Upper lobe of left lung (tissue), 6 donors: ENCODE results near the gene PPM1H. TPM values are rescaled to one million over a fixed set of nuclear protein-coding genes. Genes with fewer than 3 reads are reported as not detected.

ENCODE experiments used
- ATAC-seq, 2 donors: fragments of 200-7000 bp; cut with Tn5 transposase; one replicate each; pipeline ENCODE4 v1.9.1; 2022; ENCODE audit warnings: mild to moderate bottlenecking in 2 of 2, moderate library complexity in 2 of 2; ENCODE audit not compliant: low FRiP score in 2 of 2
- DNase-seq, 2 donors: peaks; one replicate each; pipeline ENCODE4 v3.0.0-alpha.2; 2019 to 2020
- H3K27ac ChIP-seq, 4 donors: fragments of 200-600 bp; sonication (generic); one replicate each; pipeline ENCODE4 v1.5.1; 2016 to 2019
- H3K27me3 ChIP-seq, 4 donors: fragments of 200-600 bp; sonication (generic); one replicate each; pipeline ENCODE4 v1.5.1; 2017 to 2019
- H3K36me3 ChIP-seq, 4 donors: fragments of 200-600 bp; sonication (generic); one replicate each; pipeline ENCODE4 v1.5.1; 2016 to 2019
- H3K4me1 ChIP-seq, 4 donors: fragments of 200-600 bp; sonication (generic); one replicate each; pipeline ENCODE4 v1.5.1; 2018 to 2019
- H3K4me3 ChIP-seq, 4 donors: fragments of 200-600 bp; sonication (generic); one replicate each; pipeline ENCODE4 v1.5.1; 2017 to 2019; ENCODE audit warnings: mild to moderate bottlenecking in 2 of 4, moderate library complexity in 1 of 4
- H3K9me3 ChIP-seq, 4 donors: fragments of 200-600 bp; sonication (generic); one replicate each; pipeline ENCODE4 v1.5.1; 2018 to 2019
- CTCF ChIP-seq, 6 experiments: fragments of 450-650 bp in 4 of 6; fragments of 200-600 bp in 2 of 6; sonication (generic) in 2 of 6; IDR thresholded peaks; one replicate each; pipeline ENCODE4 v1.5.1; 2016 to 2019; ENCODE audit warnings: antibody characterized with exemption in 6 of 6
- EP300 ChIP-seq, 4 donors: sonication (generic); formaldehyde crosslinking; IDR thresholded peaks; one replicate each; pipeline ENCODE4 v1.5.1; 2017; ENCODE audit warnings: antibody characterized with exemption in 4 of 4, control low read depth in 2 of 4
- POLR2A ChIP-seq, 4 donors: fragments of 450-650 bp; IDR thresholded peaks; one replicate each; pipeline ENCODE4 v1.5.1; 2016 to 2017; ENCODE audit warnings: antibody characterized with exemption in 4 of 4, mild to moderate bottlenecking in 2 of 4
- POLR2AphosphoS5 ChIP-seq, 2 donors: sonication (generic); formaldehyde crosslinking; IDR thresholded peaks; one replicate each; pipeline ENCODE4 v1.5.1; 2017; ENCODE audit warnings: antibody characterized with exemption in 2 of 2
- WGBS, 2 donors: methylation state at CpG; one replicate each; pipeline ENCODE4 v1.1.5; 2017 to 2018; 5-methylcytosine and 5-hydroxymethylcytosine counted together
- total RNA-seq, 6 donors: library from RNA; depleted of rRNA in 4 of 6; stranded (reverse); fragments of >200 nt in 4 of 6; gene quantifications; one replicate each; pipeline versions ENCODE4 v1.1.0 to v1.2.1, GENCODE V29; 2016 to 2021
- donor health status: DM: no; HTN: no; CAD: no; lungs with moderate emphysema.
- donor health status: DM: no; HTN: yes; CAD: no; lungs with severe emphysema.

The PPM1H gene
- total RNA-seq, 6 donors from 2014 or later, result 4.2 to 14.2 (median 8.4) TPM

GRCh38 chr12:62785941-62786559, 148.9 kb downstream of the PPM1H start:
- peak; percentile 56 to 75 for TF ChIP-seq POLR2AphosphoS5 (IDR thresholded peaks at IDR 0.05)
- TF ChIP-seq POLR2A (IDR thresholded peaks at IDR 0.05), result peak in 1 of 4 donors; percentile 14
- TF ChIP-seq EP300 (IDR thresholded peaks at IDR 0.05), result peak in 1 of 4 donors; percentile 74
- no peak for TF ChIP-seq CTCF (IDR thresholded peaks at IDR 0.05)
- Histone ChIP-seq H3K36me3 (no peaks in the 10 kb centered on the region), H3K27ac (peak overlapping the region; percentile 40 to 85 (median 74)), H3K27me3 (no peaks in the 10 kb centered on the region), H3K9me3 (no peaks in the 10 kb centered on the region), H3K4me1 (peaks cover 7 to 22% (median 20%) of the 10 kb centered on the region in 4 donors), H3K4me3 (no peak overlapping the region)
- peak; percentile 46 to 59 for ATAC-seq
- peak; percentile 27 to 77 for DNase-seq
- 41 to 51% methylated on average over 8 of the region's 8 CpGs for WGBS, 2 donors

GRCh38 chr12:62784576-62784975, 150.4 kb downstream of the PPM1H start:
- no peak for DNase-seq
- Histone ChIP-seq H3K27ac (no peak overlapping the region), H3K4me3 (no peak overlapping the region), H3K27me3 (no peaks in the 10 kb centered on the region), H3K36me3 (no peaks in the 10 kb centered on the region), H3K9me3 (no peaks in the 10 kb centered on the region), H3K4me1 (peaks cover 7 to 22% (median 18%) of the 10 kb centered on the region in 4 donors)
- ATAC-seq, result no peak
- no peak for TF ChIP-seq CTCF (IDR thresholded peaks at IDR 0.05)
- no peak for TF ChIP-seq POLR2AphosphoS5 (IDR thresholded peaks at IDR 0.05)
- no peak for TF ChIP-seq EP300 (IDR thresholded peaks at IDR 0.05)
- no peak for TF ChIP-seq POLR2A (IDR thresholded peaks at IDR 0.05)
- WGBS, 2 donors, result 74 to 77% methylated on average over 4 of the region's 4 CpGs

GRCh38 chr12:62783881-62784280, 151.1 kb downstream of the PPM1H start:
- no peak overlapping the region for H3K4me3 ChIP-seq
- ATAC-seq (no peak), DNase-seq (no peak)
- WGBS, 2 donors, result 85 to 90% methylated on average over 6 of the region's 6 CpGs
- H3K27ac ChIP-seq, result no peak overlapping the region
- no peaks in the 10 kb centered on the region for H3K9me3 ChIP-seq
- TF ChIP-seq CTCF (IDR thresholded peaks at IDR 0.05) (no peak), POLR2AphosphoS5 (IDR thresholded peaks at IDR 0.05) (no peak)
- no peaks in the 10 kb centered on the region for H3K36me3 ChIP-seq
- no peaks in the 10 kb centered on the region for H3K27me3 ChIP-seq
- peaks cover 7 to 22% (median 18%) of the 10 kb centered on the region in 4 donors for H3K4me1 ChIP-seq

- H3K27me3 ChIP-seq, result no peaks in the 10 kb centered on the region
- H3K36me3 ChIP-seq, result no peaks in the 10 kb centered on the region
- H3K4me3 ChIP-seq, result no peak overlapping the region
- peaks cover 4 to 12% (median 9%) of the 10 kb centered on the region in 4 donors for H3K4me1 ChIP-seq
- TF ChIP-seq POLR2AphosphoS5 (IDR thresholded peaks at IDR 0.05) (no peak), POLR2A (IDR thresholded peaks at IDR 0.05) (no peak), EP300 (IDR thresholded peaks at IDR 0.05) (no peak), CTCF (IDR thresholded peaks at IDR 0.05) (no peak)
- H3K27ac ChIP-seq, result no peak overlapping the region
- DNase-seq (peak in 1 of 2 donors; percentile 50), ATAC-seq (no peak)
- WGBS, 2 donors, result 92 to 95% methylated on average over 1 to 9 of the region's 9 CpGs
- H3K9me3 ChIP-seq, result no peaks in the 10 kb centered on the region
Measured at GRCh38 chr12:62781136-62781880, 153.6 kb downstream of the PPM1H start.
